ENCODE measurements around the gene ZNF276. TPM values are rescaled to one million over a fixed set of nuclear protein-coding genes. Genes with fewer than 3 reads are reported as not detected.
"Not testable (repeated sequence)": the region's sequence is repeated elsewhere in the genome, so short reads cannot be mapped to it uniquely, and the experiment has no call there.

Gene ZNF276
- total RNA-seq, 1 experiment from 2014 or later: 18.0 TPM

GRCh38 chr16:89733792-89734191 lies 12.5 kb downstream of the ZNF276 start:
- no peak for DNase-seq (ENCODE audit: extremely low read depth, low read depth)

GRCh38 chr16:89736554-89736953 lies 15.2 kb downstream of the ZNF276 start:
- DNase-seq (ENCODE audit: extremely low read depth, low read depth): no peak

DNA sequence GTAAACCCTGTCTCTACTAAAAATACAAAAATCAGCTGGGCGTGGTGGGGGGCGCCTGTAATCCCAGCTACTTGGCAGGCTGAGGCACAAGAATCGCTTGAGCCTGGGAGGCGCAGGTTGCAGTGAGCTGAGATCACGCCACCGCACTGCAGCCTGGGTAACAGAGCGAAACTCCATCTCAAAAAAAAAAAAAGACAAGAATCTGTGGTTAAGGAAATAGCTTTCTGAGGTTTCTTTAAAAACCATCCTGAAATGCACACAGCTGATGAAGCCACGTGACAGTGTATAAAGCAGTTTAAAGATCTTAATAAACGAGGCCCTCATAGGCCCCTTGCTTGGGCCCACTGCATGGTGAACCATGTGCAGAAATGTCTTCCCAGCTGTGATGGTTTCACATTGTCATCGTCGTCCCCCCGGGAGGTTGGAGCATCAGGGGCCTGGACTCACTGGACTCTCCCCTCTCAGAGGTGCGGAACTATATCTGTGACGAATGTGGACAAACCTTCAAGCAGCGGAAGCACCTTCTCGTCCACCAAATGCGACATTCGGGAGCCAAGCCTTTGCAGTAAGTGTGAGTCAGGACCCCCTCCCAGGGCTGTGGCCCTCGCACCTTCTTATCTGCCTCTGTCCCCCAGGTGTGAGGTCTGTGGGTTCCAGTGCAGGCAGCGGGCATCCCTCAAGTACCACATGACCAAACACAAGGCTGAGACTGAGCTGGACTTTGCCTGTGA lies 16.2 kb downstream of the ZNF276 start:
- DNase-seq (ENCODE audit: extremely low read depth, low read depth): no peak

GRCh38 chr16:89738072-89738377 lies 16.7 kb downstream of the ZNF276 start:
- DNase-seq (ENCODE audit: extremely low read depth, low read depth): no peak

DNA sequence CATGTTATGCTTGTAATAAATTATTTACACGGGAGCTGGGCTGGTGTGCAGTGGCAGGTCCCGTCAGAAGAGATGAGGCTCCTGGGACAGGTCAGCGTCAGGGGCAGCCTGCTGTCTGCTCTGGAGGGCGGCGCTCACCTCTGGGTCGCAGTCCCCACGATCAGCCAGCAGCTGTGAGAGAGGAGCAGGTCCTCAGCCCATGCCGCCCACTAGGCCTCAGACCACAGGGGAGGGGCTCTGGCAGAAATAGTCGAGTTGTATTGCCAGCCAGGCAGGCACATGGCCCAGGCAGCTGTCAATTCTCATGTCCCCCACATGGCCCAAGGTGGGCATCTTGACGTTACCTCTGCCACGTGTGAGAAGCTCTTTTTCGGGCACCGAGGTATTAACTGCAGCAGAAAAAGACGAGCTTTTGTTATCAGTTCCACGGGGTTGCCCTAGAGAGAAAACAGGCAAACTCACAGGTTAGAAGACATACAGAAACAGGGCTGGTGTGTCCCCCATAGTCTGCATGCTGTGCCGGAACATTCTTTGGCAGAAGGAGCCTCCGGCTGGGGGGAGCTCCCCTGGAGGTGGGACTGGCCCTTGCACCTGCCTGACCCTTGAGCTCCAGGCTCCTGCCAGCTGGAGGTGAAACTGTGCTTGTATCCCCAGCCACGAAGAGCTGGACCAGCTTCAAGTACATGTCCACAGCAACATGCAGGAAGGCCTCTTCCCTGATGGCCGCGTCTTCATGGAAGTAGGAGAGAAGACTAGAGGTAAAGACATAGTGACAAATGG lies 17.4 kb downstream of the ZNF276 start:
- no peak for DNase-seq (ENCODE audit: extremely low read depth, low read depth)

DNA sequence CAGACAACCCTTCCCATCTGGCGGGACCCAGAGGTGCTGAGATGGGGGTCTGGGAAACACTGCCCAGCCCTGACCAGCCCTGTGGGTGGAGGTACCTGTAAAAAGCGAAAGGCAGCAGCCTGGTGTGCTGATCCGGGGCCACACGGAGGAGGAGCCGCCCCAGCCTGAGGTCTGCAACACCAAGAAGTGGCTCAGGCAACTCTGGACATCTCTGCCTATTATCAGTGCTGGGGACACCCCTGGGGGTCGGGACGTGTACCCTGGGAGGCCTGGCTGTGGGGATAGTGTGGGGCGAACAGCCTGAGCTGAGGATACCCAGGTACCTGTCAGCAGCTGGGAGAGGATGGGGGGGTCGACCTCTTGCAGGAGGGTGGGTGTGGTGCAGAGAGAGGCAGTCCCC lies 18.0 kb downstream of the ZNF276 start:
- no peak for DNase-seq (ENCODE audit: extremely low read depth, low read depth)

DNA sequence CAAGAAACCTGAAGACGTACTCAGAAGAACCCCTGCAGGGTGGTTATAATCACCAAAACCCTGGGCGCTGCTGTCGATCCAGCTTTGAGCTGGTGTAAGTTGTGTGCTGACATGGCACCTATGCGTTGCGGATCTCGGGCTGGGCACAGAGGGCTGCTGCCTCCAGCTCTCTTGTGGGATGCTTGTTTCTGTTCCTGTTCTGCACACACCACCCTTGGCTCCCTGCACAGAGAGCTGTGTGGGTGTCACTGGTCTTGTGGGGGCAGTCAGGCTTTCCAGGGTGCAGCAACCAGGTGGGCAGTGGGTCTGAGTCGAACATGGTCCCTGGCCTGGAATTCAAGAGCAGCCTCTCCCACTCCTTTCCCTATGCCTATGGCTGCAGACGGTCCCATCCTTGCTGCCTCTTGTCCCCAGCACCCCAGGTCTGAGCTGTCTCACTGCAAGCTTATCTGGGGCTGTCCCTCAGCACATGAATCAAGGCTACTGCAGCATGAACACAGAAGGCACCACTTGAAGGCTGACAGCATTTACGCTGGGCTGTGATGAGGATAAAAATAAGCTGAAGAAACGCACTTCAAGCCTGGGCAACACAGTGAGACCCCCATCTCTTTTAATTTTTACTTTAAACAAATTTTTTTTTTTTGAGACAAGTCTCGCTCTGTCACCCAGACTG lies 20.1 kb downstream of the ZNF276 start:
- DNase-seq (ENCODE audit: extremely low read depth, low read depth): no peak

- DNase-seq (ENCODE audit: extremely low read depth, low read depth): no peak
Measured at GRCh38 chr16:89742948-89743347, 21.6 kb downstream of the ZNF276 start.

DNA sequence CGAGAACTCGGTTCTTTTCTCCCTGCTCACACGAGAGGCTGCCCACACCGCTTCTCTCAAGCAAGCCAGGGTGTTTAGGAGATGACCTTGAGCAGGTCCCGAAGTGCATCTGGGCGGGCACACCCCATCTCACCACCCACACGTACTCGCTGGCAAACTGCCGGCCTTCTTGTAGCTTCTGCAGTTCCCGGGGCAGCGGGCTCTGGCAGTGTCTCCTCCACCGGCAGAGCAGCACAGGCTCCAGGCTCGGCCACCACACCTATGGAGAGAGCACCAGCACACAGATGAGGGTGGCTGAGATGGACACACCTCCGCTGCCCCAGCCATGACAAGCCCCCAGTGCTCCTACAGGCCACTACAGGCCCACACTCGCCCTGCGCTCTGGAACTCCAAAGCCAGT lies 23.5 kb downstream of the ZNF276 start:
- DNase-seq (ENCODE audit: extremely low read depth, low read depth): no peak

DNA sequence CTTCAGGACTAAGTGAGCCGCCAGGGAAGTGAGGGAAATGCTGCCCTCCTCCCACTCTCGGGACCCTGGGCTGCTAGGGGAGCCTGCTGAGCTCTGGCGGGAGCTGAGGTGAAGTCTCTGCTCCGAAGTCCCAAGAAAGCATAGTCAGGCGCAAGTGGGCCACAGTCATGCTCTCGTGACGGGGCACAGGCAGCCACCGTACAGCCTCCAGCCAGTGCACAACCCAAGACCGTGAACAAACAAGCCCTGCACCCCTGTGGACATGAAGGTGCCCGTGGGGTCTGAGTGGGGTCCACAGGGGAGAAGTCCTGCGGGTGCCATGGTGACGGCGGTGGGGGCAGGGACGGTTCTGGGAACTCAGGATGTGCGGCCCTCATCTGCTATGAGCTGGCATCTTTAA lies 24.7 kb downstream of the ZNF276 start:
- DNase-seq (ENCODE audit: extremely low read depth, low read depth): no peak

DNA sequence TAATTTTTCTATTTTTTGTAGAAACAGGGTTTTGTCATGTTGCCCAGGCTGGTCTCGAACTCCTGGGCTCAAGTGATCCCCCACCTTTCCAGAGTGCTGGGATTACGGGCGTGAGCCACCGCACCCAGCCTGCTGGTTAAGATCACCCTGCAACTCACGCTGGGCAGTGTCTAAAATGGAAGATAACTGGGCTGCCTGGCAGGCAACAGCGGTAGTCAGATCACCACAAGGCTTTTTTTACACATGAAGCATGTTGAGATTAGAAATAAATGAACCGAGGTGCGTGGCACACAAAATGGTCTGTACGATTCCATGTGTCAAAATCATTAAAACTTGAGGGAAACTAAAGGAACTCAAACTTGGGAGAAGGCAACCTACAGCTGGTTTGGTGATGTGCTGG lies 26.7 kb downstream of the ZNF276 start:
- no peak for DNase-seq (ENCODE audit: extremely low read depth, low read depth)

DNA sequence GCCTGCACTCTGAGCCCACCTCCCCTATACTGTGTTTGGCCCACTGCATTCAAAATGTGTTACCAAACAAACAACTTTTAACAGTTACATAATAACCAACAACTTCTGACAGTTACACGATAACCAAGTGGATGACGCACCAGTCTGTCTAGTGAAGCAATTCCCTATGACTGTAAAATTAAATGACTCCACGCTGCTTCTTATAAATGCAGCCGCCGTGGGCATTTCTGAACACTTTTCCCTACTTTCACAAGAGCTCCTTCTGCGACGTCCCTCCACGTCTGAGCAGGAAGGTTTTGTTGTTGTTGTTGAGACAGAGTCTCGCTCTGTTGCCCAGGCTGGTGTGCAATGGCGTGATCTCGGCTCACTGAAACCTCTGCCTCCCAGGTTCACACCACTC lies 27.6 kb downstream of the ZNF276 start:
- DNase-seq (ENCODE audit: extremely low read depth, low read depth): no peak

DNA sequence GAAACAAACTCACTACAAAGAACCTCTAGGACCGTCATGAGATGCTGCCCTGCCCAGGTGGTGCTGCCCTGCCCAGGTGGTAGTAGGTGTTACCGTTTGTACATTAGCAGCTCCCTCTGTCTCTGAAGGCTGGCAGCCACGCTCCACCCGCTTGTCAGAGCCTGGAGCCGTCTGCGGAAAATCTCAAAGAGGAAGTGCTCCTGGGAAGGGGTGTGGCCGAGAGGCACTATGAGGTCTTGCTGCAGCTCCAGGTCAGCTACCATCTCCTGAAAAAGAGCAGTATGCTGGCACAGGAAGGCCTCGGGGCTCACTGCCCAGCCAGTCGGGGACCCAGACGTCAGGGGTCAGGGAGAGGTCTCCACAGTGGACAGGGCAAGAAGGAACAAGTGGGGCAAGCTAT lies 28.3 kb downstream of the ZNF276 start:
- DNase-seq (ENCODE audit: extremely low read depth, low read depth): no peak

GRCh38 chr16:89759746-89760340 lies 38.5 kb downstream of the ZNF276 start:
- no peak for DNase-seq (ENCODE audit: extremely low read depth, low read depth)

DNA sequence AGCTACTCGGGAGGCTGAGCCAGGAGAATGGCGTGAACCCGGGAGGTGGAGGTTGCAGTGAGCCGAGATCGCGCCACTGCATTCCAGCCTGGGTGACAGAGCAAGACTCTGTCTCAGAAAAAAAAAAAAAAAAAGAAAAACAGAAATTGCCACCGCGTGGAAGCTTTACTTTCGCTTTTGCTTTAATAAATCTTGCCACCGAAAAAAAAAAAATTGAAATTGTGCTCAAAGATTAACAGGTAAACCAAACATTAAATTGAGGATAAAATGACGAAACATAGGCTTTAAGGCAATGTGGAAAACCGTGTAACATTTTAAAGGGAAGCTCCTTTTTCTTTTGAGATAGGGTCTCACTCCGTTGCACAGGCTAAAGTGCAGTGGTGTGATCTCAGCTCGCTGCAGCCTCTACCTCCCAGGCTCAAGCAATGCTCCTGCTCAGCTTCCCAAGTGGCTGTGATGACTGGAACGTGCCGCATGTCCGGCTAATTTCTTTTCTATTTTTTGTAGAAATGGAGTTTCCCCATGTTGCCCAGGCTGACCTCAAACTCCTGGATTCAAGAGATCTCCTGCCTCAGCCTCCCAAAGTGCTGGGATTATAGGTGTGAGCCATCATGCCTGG lies 40.1 kb downstream of the ZNF276 start:
- no peak for DNase-seq (ENCODE audit: extremely low read depth, low read depth)

DNA sequence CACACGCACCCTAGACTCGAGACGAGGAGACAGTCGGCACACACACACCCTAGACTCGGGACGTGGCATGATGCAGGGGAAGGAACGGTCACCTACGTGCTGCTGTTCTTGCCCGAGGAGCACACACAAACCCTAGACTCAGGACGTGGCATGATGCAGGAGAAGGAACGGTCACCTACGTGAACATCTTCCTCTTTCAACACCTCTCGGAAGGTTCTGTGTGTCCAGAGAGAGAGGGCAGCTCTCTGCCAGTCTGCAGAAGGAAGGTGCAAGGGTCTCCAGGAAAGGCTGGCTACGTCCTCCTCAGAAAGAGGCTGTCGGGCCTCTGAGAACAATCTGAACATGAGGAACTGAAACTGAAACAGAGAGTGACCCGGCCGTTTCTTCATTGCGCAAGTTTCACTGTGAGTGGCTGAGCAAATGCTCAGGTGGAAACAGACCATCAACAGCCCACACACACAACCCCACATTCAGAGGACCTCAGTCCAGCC lies 43.4 kb downstream of the ZNF276 start:
- DNase-seq (ENCODE audit: extremely low read depth, low read depth): no peak

DNA sequence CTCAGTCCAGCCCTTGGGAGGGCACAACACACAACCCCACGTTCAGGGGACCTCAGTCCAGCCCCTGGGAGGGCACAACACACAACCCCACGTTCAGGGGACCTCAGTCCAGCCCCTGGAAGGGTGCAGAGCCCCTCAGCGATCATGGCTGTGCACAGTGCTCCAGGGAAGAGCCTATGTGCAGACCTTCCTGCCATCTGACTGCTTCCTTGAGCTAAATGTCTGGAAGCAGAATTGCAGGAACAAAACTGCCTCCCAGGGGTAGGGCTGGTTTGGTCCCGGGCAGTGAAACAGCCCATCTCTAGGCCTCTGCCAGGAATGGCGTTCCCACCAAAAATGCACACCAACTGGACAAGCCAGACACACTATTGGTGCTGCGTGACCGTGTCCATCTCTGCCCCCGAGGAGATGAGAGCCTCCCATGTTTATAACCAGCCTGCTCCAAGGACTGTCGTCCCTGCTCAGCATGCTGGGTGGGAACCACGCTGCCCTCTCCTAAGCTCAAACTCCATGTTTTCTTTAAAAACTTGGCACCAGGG lies 44.0 kb downstream of the ZNF276 start:
- no peak for DNase-seq (ENCODE audit: extremely low read depth, low read depth)

GRCh38 chr16:89770367-89770766 lies 49.0 kb downstream of the ZNF276 start:
- no peak for DNase-seq (ENCODE audit: extremely low read depth, low read depth)

- no peak for DNase-seq (ENCODE audit: extremely low read depth, low read depth)
Measured at GRCh38 chr16:89775223-89775622, 53.9 kb downstream of the ZNF276 start.

DNA sequence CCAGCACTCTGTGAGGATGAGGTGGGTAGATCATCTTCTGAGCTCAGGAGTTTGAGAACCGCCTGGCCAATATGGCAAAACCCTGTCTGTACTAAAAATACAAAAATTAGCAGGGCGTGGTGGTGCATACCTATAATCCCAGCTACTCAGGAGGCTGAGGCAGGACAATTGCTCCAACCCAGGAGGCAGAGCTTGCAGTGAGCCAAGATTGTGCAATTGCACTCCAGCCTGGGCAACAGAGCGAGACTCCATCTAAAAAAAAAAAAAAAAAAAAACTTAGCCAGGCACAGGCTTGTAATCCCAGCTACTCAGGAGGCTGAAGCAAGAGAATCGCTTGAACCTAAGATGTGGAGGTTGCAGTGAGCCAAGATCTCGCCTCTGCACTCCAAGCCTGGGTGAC lies 56.9 kb downstream of the ZNF276 start:
- DNase-seq (ENCODE audit: extremely low read depth, low read depth): not testable (repeated sequence)

Data from NCI-H460 (cell line).